ENCODE results near the gene PIK3CD.

The PIK3CD gene

GRCh38 chr1:9763914-9764313 lies 112.4 kb downstream of the PIK3CD start:
- no peak for TF ChIP-seq CTCF (IDR thresholded peaks at IDR 0.05; ENCODE audit: extremely low read depth, insufficient read depth, missing control alignments)
- no peak for DNase-seq (ENCODE audit: low spot score)
- in situ Hi-C loops (cut with MboI; ENCODE audit: low pct_unique_long_range_greater_than_20kb, low sequenced_read_pairs, unreplicated experiment): no loop called here

- no peak for DNase-seq (ENCODE audit: low spot score)
- no peak for TF ChIP-seq CTCF (IDR thresholded peaks at IDR 0.05; ENCODE audit: extremely low read depth, insufficient read depth, missing control alignments)
- in situ Hi-C loops (cut with MboI; ENCODE audit: low pct_unique_long_range_greater_than_20kb, low sequenced_read_pairs, unreplicated experiment): no loop called here
Measured at GRCh38 chr1:9764550-9764949, 113.0 kb downstream of the PIK3CD start.

- TF ChIP-seq CTCF (IDR thresholded peaks at IDR 0.05; ENCODE audit: extremely low read depth, insufficient read depth, missing control alignments): no peak
- in situ Hi-C loops (cut with MboI; ENCODE audit: low pct_unique_long_range_greater_than_20kb, low sequenced_read_pairs, unreplicated experiment): no loop called here
- no peak for DNase-seq (ENCODE audit: low spot score)
Measured at GRCh38 chr1:9766759-9767442, 115.4 kb downstream of the PIK3CD start.

- no peak for TF ChIP-seq CTCF (IDR thresholded peaks at IDR 0.05; ENCODE audit: extremely low read depth, insufficient read depth, missing control alignments)
- in situ Hi-C loops (cut with MboI; ENCODE audit: low pct_unique_long_range_greater_than_20kb, low sequenced_read_pairs, unreplicated experiment): no loop called here
- DNase-seq (ENCODE audit: low spot score): no peak
Measured at GRCh38 chr1:9767964-9768668, 116.6 kb downstream of the PIK3CD start.

GRCh38 chr1:9768983-9769382 lies 117.5 kb downstream of the PIK3CD start:
- TF ChIP-seq CTCF (IDR thresholded peaks at IDR 0.05; ENCODE audit: extremely low read depth, insufficient read depth, missing control alignments): no peak
- DNase-seq (ENCODE audit: low spot score): no peak
- in situ Hi-C loops (cut with MboI; ENCODE audit: low pct_unique_long_range_greater_than_20kb, low sequenced_read_pairs, unreplicated experiment): no loop called here

- no peak for DNase-seq (ENCODE audit: low spot score)
- in situ Hi-C loops (cut with MboI; ENCODE audit: low pct_unique_long_range_greater_than_20kb, low sequenced_read_pairs, unreplicated experiment): no loop called here
- TF ChIP-seq CTCF (IDR thresholded peaks at IDR 0.05; ENCODE audit: extremely low read depth, insufficient read depth, missing control alignments): no peak
Measured at GRCh38 chr1:9770298-9770697, 118.8 kb downstream of the PIK3CD start.

Data from GM13977 (cell line).